Testis (tissue), 3 donors: Measurements from ENCODE around the gene GBE1. TPM values are rescaled to one million over a fixed set of nuclear protein-coding genes. Genes with fewer than 3 reads are reported as not detected.

Experiments
- DNase-seq: peaks from one replicate; pipeline ENCODE4 v3.0.0-alpha.2; 2019
- H3K27ac ChIP-seq, 2 donors: fragments of 200-600 bp; sonication (generic); one replicate each; pipeline ENCODE4 v1.5.1; 2019
- H3K27me3 ChIP-seq: fragments of 200-600 bp; sonication (generic); one replicate; pipeline ENCODE4 v1.5.1; 2019
- H3K36me3 ChIP-seq: fragments of 200-600 bp; sonication (generic); one replicate; pipeline ENCODE4 v1.5.1; 2017; ENCODE audit warnings: low read depth; ENCODE audit errors: missing control alignments
- H3K4me1 ChIP-seq: fragments of 200-600 bp; sonication (generic); one replicate; pipeline ENCODE4 v1.5.1; 2019
- H3K4me3 ChIP-seq, 2 donors: fragments of 200-600 bp; sonication (generic); one replicate each; pipeline ENCODE4 v1.5.1; 2017 to 2019
- H3K9me3 ChIP-seq: fragments of 200-600 bp; sonication (generic); one replicate; pipeline ENCODE4 v1.5.1; 2017
- POLR2A ChIP-seq: fragments of 450-650 bp; IDR thresholded peaks from one replicate; pipeline ENCODE4 v1.6.1; 2017; ENCODE audit warnings: antibody characterized with exemption, mild to moderate bottlenecking, moderate library complexity
- WGBS, 2 donors: methylation state at CpG; one replicate each; pipeline ENCODE4 v1.1.5; 2018; 5-methylcytosine and 5-hydroxymethylcytosine counted together
- intact Hi-C: fragments of 100-400 bp; cut with DNase I; formaldehyde crosslinking; loops from one replicate; pipeline ENCODE4 v1.15.1; 2023; ENCODE audit warnings: low total_unique reads
- polyA plus RNA-seq: library from polyadenylated mRNA; stranded (reverse); fragments of 350-450 nt; fragmentation: Illumina TruSeq; extraction: RNeasy Lipid Tissue Mini Kit (QIAGEN cat#74804); gene quantifications from one replicate; pipeline ENCODE4 v1.2.3, GENCODE V29; 2014; ENCODE audit warnings: low read depth, low replicate concordance; ENCODE audit not compliant: insufficient read depth
- total RNA-seq, 2 donors: library from RNA; depleted of rRNA; stranded (reverse); fragments of >200 nt; gene quantifications; one replicate each; pipeline ENCODE4 v1.2.3, GENCODE V29; 2016
- TF ChIP-seq, protein P1 (sequence below), 3 experiments: fragments of 450-650 bp in 2 of 3; fragments of 200-600 bp in 1 of 3; sonication (generic) in 1 of 3; IDR thresholded peaks; one replicate each; pipeline ENCODE4 v1.5.1; 2016 to 2019; ENCODE audit warnings: antibody characterized with exemption in 3 of 3, mild to moderate bottlenecking in 2 of 3, moderate library complexity in 1 of 3

Gene GBE1
- total and polyA plus RNA-seq, 3 donors from 2014 or later: 14.1 to 23.5 (median 19.4) TPM

DNA sequence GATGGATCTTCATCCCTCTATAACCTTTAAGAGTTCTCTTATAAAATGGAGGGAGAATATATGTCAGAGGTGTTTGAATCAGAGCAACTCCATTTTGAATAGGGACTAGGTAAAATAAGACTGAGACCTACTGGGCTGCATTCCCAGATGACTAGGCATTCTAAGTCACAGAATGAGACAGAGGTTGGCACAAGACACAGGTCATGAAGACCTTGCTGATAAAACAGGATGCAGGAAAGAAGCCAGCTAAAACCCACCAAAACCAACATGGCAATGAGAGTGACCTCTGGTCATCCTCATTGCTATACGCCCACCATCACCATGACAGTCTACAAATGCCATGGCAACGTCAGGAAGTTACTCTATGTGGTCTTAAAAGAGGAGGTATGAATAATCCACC, 211.0 kb downstream of the GBE1 start:
- Histone ChIP-seq H3K36me3 (no peaks in the 10 kb centered on the region), H3K4me3 (no peak overlapping the region), H3K9me3 (no peaks in the 10 kb centered on the region), H3K27ac (no peak overlapping the region), H3K4me1 (no peaks in the 10 kb centered on the region), H3K27me3 (no peaks in the 10 kb centered on the region)
- DNase-seq: no peak
- intact Hi-C loops: no loop called here
- 94% methylated on average over 2 of the region's 2 CpGs for WGBS, 2 donors
- TF ChIP-seq, protein P1, sequence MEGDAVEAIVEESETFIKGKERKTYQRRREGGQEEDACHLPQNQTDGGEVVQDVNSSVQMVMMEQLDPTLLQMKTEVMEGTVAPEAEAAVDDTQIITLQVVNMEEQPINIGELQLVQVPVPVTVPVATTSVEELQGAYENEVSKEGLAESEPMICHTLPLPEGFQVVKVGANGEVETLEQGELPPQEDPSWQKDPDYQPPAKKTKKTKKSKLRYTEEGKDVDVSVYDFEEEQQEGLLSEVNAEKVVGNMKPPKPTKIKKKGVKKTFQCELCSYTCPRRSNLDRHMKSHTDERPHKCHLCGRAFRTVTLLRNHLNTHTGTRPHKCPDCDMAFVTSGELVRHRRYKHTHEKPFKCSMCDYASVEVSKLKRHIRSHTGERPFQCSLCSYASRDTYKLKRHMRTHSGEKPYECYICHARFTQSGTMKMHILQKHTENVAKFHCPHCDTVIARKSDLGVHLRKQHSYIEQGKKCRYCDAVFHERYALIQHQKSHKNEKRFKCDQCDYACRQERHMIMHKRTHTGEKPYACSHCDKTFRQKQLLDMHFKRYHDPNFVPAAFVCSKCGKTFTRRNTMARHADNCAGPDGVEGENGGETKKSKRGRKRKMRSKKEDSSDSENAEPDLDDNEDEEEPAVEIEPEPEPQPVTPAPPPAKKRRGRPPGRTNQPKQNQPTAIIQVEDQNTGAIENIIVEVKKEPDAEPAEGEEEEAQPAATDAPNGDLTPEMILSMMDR (IDR thresholded peaks at IDR 0.05): no peak
- TF ChIP-seq POLR2A: no peak

DNA sequence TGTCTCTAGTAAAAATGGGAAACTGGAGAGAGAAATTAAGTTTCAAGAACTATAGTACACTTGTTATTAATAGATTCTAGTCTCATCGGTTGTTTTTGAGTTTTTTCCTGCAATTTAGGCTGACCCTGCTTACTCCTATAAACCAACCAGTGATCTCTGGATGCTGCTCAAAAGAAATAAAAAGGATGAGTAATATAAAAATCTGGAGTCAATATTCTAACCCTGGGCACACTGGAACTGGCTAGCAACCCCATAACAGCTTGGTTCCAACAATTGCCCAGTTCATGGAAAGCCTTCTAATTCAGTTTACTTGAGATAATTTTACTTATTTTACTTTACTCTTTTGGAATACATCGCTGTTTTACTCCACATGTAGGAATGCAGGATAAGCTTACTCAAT, 211.6 kb downstream of the GBE1 start:
- TF ChIP-seq POLR2A: no peak
- TF ChIP-seq, protein P1 (IDR thresholded peaks at IDR 0.05): no peak
- Histone ChIP-seq H3K27ac (no peak overlapping the region), H3K36me3 (no peaks in the 10 kb centered on the region), H3K9me3 (no peaks in the 10 kb centered on the region), H3K4me3 (no peak overlapping the region), H3K27me3 (no peaks in the 10 kb centered on the region), H3K4me1 (no peaks in the 10 kb centered on the region)
- WGBS, 2 donors: 79 to 83% methylated on average over 2 of the region's 2 CpGs
- no peak for DNase-seq
- intact Hi-C loops: no loop called here

DNA sequence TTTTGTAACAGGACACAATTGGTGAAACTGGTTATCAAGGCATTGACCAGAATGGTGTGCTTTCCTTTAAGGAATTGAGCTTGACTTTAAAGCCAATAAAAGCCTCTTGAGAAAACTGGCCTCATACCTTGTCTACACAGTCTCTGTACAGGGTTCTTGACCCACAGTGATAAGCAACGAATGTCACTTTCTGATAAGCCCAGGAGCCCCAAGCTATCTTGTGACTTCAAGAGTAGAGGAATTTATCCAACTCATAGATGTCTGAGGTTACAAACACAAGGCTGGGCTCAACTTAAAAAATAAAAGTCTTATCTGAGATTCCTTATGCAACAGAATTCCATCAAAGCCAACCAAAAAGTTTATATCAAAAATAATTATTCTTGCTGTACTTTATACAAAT, 212.1 kb downstream of the GBE1 start:
- Histone ChIP-seq H3K9me3 (no peaks in the 10 kb centered on the region), H3K4me3 (no peak overlapping the region), H3K27me3 (no peaks in the 10 kb centered on the region), H3K36me3 (no peaks in the 10 kb centered on the region), H3K27ac (no peak overlapping the region), H3K4me1 (no peaks in the 10 kb centered on the region)
- 60 to 62% methylated on average over 1 of the region's 1 CpG for WGBS, 2 donors
- intact Hi-C loops: no loop called here
- no peak for DNase-seq
- TF ChIP-seq, protein P1 (IDR thresholded peaks at IDR 0.05): no peak
- no peak for TF ChIP-seq POLR2A

DNA sequence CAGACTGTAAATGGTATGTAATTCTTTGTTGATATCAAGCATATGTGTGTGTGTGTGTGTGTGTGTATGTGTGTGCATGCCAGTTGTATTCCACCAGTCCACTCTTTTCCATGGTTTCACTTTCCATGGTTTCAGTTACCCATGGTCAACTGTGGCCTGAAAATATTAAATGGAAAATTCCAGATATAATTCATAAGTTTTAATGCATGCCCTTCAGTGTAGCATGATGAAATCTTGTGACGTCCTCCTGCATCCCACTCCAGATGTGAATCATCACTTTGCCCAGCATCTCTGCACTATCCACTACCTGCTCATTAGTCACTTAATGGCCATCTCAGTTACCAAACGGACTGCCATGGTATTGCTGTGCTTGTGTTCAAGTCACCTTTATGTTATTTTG, 215.9 kb downstream of the GBE1 start:
- no peak overlapping the region for H3K4me3 ChIP-seq
- 88 to 95% methylated on average over 2 of the region's 2 CpGs for WGBS, 2 donors
- H3K36me3 ChIP-seq: no peaks in the 10 kb centered on the region
- H3K4me1 ChIP-seq: no peaks in the 10 kb centered on the region
- no peaks in the 10 kb centered on the region for H3K9me3 ChIP-seq
- no peaks in the 10 kb centered on the region for H3K27me3 ChIP-seq
- H3K27ac ChIP-seq: no peak overlapping the region
- DNase-seq: no peak
- TF ChIP-seq, protein P1 (IDR thresholded peaks at IDR 0.05): no peak
- TF ChIP-seq POLR2A: no peak
- intact Hi-C loops: no loop called here

DNA sequence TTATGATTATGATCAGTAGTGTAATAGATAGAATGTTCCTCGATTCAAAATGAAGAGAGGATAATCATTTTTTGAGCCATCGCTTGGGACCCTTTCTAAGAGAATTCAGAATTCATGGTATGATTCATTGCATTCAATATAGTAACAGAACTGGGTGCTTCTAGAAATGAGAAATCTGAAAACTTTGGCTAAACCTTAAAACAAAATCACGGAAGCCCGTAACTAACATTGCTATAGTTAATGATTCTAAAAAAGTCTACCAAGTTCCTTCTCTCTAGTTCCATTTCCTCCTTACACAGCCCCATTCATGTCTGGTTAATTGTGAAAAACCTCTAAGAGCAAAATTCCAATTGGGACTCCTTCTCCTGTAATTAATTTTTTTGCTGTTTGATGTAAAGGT, 217.1 kb downstream of the GBE1 start:
- Histone ChIP-seq H3K36me3 (no peaks in the 10 kb centered on the region), H3K4me3 (no peak overlapping the region), H3K27ac (no peak overlapping the region), H3K4me1 (no peaks in the 10 kb centered on the region), H3K27me3 (no peaks in the 10 kb centered on the region), H3K9me3 (no peaks in the 10 kb centered on the region)
- WGBS, 2 donors: 85 to 91% methylated on average over 4 of the region's 4 CpGs
- intact Hi-C loops: no loop called here
- TF ChIP-seq POLR2A: no peak
- TF ChIP-seq, protein P1 (IDR thresholded peaks at IDR 0.05): no peak
- no peak for DNase-seq
